IMR-90 (cell line): ENCODE measurements around the gene SPATA12. TPM values are rescaled to one million over a fixed set of nuclear protein-coding genes. Genes with fewer than 3 reads are reported as not detected.
"Not testable (repeated sequence)": the region's sequence is repeated elsewhere in the genome, so short reads cannot be mapped to it uniquely, and the experiment has no call there.

Experiments
- ATAC-seq: fragments of 200-7000 bp; cut with Tn5 transposase; 2 replicates; pipeline ENCODE4 v1.9.1; 2020; ENCODE audit warnings: low read depth, mild to moderate bottlenecking, moderate library complexity
- BruUV-seq: library from RNA; stranded (reverse); fragments of 400-500 nt; replicated peaks from 2 replicates; lab custom pipeline; 2021; lab: Mats Ljungman, UMichigan
- CTCF ChIA-PET: fragments of 300-600 bp; formaldehyde crosslinking; extraction: SDS; loops from one replicate; lab custom pipeline; 2021; ENCODE audit warnings: antibody characterized with exemption; lab: Yijun Ruan, JAX
- POLR2A ChIA-PET: fragments of 300-600 bp; sonication (Branson Sonifier 250); formaldehyde crosslinking; loops from one replicate; lab custom pipeline; 2022; ENCODE audit warnings: antibody characterized with exemption; ENCODE audit not compliant: unreplicated experiment; lab: Charles Lee
- DNase-seq: peaks from one replicate; pipeline ENCODE4 v3.0.0; 2013
- H2AFZ ChIP-seq: replicated peaks from 2 replicates; pipeline ENCODE3; 2013; ENCODE audit warnings: low read length, mild to moderate bottlenecking; ENCODE audit not compliant: poor library complexity
- H2AK5ac ChIP-seq: 2 replicates; pipeline ENCODE4 v1.6.1; 2013; ENCODE audit warnings: low read depth, low read length, inconsistent platforms
- H2AK9ac ChIP-seq: replicated peaks from 2 replicates; pipeline ENCODE3; 2013; ENCODE audit warnings: mild to moderate bottlenecking, low read depth, low read length, moderate library complexity; ENCODE audit not compliant: poor library complexity
- H2BK120ac ChIP-seq: 2 replicates; pipeline ENCODE4 v1.6.1; 2013; ENCODE audit warnings: low read depth, low read length, inconsistent platforms
- H2BK15ac ChIP-seq: 3 replicates; pipeline ENCODE4 v1.6.1; 2013; ENCODE audit warnings: low read depth, low read length, inconsistent platforms
- H2BK20ac ChIP-seq: 2 replicates; pipeline ENCODE4 v1.6.1; 2013; ENCODE audit warnings: low read depth, mild to moderate bottlenecking, inconsistent platforms, low read length, moderate library complexity
- H2BK5ac ChIP-seq: 2 replicates; pipeline ENCODE4 v1.6.1; 2013; ENCODE audit warnings: mild to moderate bottlenecking, low read depth, low read length, inconsistent platforms; ENCODE audit not compliant: poor library complexity, severe bottlenecking
- H3K14ac ChIP-seq: replicated peaks from 2 replicates; pipeline ENCODE4 v1.6.1; 2013; ENCODE audit warnings: low read depth, low read length, inconsistent platforms
- H3K18ac ChIP-seq: 2 replicates; pipeline ENCODE4 v1.6.1; 2013; ENCODE audit warnings: low read depth, low read length, control low read depth
- H3K23ac ChIP-seq: 2 replicates; pipeline ENCODE4 v1.6.1; 2013; ENCODE audit warnings: low read depth, low read length, inconsistent platforms
- H3K27ac ChIP-seq: 2 replicates; pipeline ENCODE4 v1.5.1; 2013; ENCODE audit warnings: mild to moderate bottlenecking, control low read depth, low read length; ENCODE audit not compliant: insufficient read depth
- H3K27me3 ChIP-seq: 2 replicates; pipeline ENCODE4 v1.6.1; 2013; ENCODE audit warnings: low read length; ENCODE audit not compliant: control insufficient read depth, insufficient read depth
- H3K36me3 ChIP-seq: 2 replicates; pipeline ENCODE4 v1.6.1; 2013; ENCODE audit warnings: low read length, mixed read lengths; ENCODE audit not compliant: control insufficient read depth, insufficient read depth
- H3K4ac ChIP-seq: 2 replicates; pipeline ENCODE4 v1.6.1; 2013; ENCODE audit warnings: low read depth, low read length, inconsistent platforms
- H3K4me1 ChIP-seq: 2 replicates; pipeline ENCODE4 v1.6.1; 2013; ENCODE audit warnings: low read length, mixed read lengths; ENCODE audit not compliant: control insufficient read depth, insufficient read depth
- H3K4me2 ChIP-seq: 2 replicates; pipeline ENCODE4 v1.6.1; 2013; ENCODE audit warnings: low read depth, mild to moderate bottlenecking, control low read depth, low read length, moderate library complexity
- H3K4me3 ChIP-seq: 2 replicates; pipeline ENCODE4 v1.5.1; 2013; ENCODE audit warnings: low read depth, mild to moderate bottlenecking, control low read depth, low read length, moderate library complexity; ENCODE audit not compliant: insufficient read depth
- H3K56ac ChIP-seq: 2 replicates; pipeline ENCODE4 v1.6.1; 2013; ENCODE audit warnings: low read length, inconsistent platforms; ENCODE audit not compliant: insufficient read depth; ENCODE audit errors: extremely low read depth
- H3K79me1 ChIP-seq, 2 experiments: 2 replicates each; pipeline ENCODE4 v1.6.1; 2013; ENCODE audit warnings: low read length in 2 of 2, inconsistent platforms in 1 of 2, low read depth in 1 of 2
- H3K9ac ChIP-seq: 2 replicates; pipeline ENCODE4 v1.6.1; 2013; ENCODE audit warnings: low read depth, low read length, control low read depth
- H3K9me1 ChIP-seq: 2 replicates; pipeline ENCODE4 v1.6.1; 2013; ENCODE audit warnings: low read length, inconsistent platforms; ENCODE audit not compliant: insufficient read depth
- H3K9me3 ChIP-seq: 2 replicates; pipeline ENCODE4 v1.6.1; 2013; ENCODE audit warnings: low read length; ENCODE audit not compliant: control insufficient read depth, insufficient read depth
- H4K20me1 ChIP-seq: 2 replicates; pipeline ENCODE4 v1.6.1; 2013; ENCODE audit warnings: low read length, inconsistent platforms; ENCODE audit not compliant: insufficient read depth
- H4K5ac ChIP-seq: 2 replicates; pipeline ENCODE4 v1.6.1; 2013; ENCODE audit warnings: mild to moderate bottlenecking, low read depth, low read length, control low read depth
- H4K8ac ChIP-seq, 2 experiments: 2 replicates each; pipeline ENCODE4 v1.6.1; 2013; ENCODE audit warnings: low read depth in 2 of 2, low read length in 2 of 2, control low read depth in 1 of 2, inconsistent platforms in 1 of 2
- H4K91ac ChIP-seq: 2 replicates; pipeline ENCODE4 v1.6.1; 2013; ENCODE audit warnings: low read depth, low read length, inconsistent platforms; ENCODE audit not compliant: insufficient read depth
- CHD1 ChIP-seq: IDR thresholded peaks from 2 replicates; pipeline ENCODE4 v1.6.1; 2012; ENCODE audit warnings: low read depth, low read length, improper control_type of control experiment
- POLR2A ChIP-seq: IDR thresholded peaks from 2 replicates; pipeline ENCODE4 v1.6.1; 2012; ENCODE audit warnings: mild to moderate bottlenecking, low read depth, low read length
- WGBS, 2 experiments: methylation state at CpG; one replicate each; pipeline versions ENCODE4 v1.1.5 to v1.1.7; 2013; ENCODE audit warnings: missing lambda C conversion rate in 2 of 2; ENCODE audit not compliant: insufficient read length in 1 of 2; ENCODE audit errors: extremely low coverage in 2 of 2; 5-methylcytosine and 5-hydroxymethylcytosine counted together
- dilution Hi-C: fragments of 300-500 bp; cut with HindIII; formaldehyde crosslinking; loops from one replicate; pipeline ENCODE4 v1.14.3; 2018; ENCODE audit warnings: low sequenced_read_pairs; ENCODE audit not compliant: unreplicated experiment
- in situ Hi-C: fragments of 300-500 bp; cut with MboI; formaldehyde crosslinking; loops from 3 replicates; pipeline ENCODE4 v1.14.3; 2019; ENCODE audit warnings: low sequenced_read_pairs, inconsistent platforms, mixed read lengths
- intact Hi-C: fragments of 100-400 bp; cut with micrococcal nuclease; formaldehyde crosslinking; loops from 2 replicates; pipeline ENCODE4 v1.10.0; 2022
- polyA plus RNA-seq, 3 experiments: library from polyadenylated mRNA; depleted of rRNA; stranded (reverse); fragments of >200 nt; gene quantifications; 2 replicates each; pipeline ENCODE4 v1.2.3, GENCODE V29; 2012; ENCODE audit warnings: low replicate concordance in 1 of 3
- total RNA-seq: library from RNA; depleted of rRNA; stranded (reverse); fragments of >200 nt; gene quantifications from 2 replicates; pipeline ENCODE4 v1.2.3, GENCODE V29; 2012

The SPATA12 gene
- total and polyA plus RNA-seq, 2 of the 4 experiments (the other 2 are of a cell fraction) = under 0.01 TPM; not detected in 1

- no peak for DNase-seq
- Histone ChIP-seq H4K91ac (no peak overlapping the region), H3K18ac (no peak overlapping the region), H3K23ac (no peak overlapping the region), H4K5ac (no peak overlapping the region), H3K14ac (no peak overlapping the region), H2BK20ac (no peak overlapping the region), H2BK15ac (no peak overlapping the region), H4K20me1 (no peaks in the 10 kb centered on the region), H2AK5ac (no peak overlapping the region), H3K4ac (no peak overlapping the region), H3K36me3 (no peaks in the 10 kb centered on the region), H3K9ac (no peak overlapping the region), H3K9me3 (no peaks in the 10 kb centered on the region), H3K56ac (no peak overlapping the region), H2BK120ac (no peak overlapping the region), H3K4me3 (no peak overlapping the region), H4K8ac (no peak overlapping the region), H2AK9ac (no peak overlapping the region), H3K4me1 (no peaks in the 10 kb centered on the region; the same call in 1 of the 2 replicates), H2BK5ac (no peak overlapping the region), H3K27me3 (peaks cover 23% of the 10 kb centered on the region), H3K4me2 (no peak overlapping the region), H2AFZ (no peak overlapping the region), H3K79me1 (no peaks in the 10 kb centered on the region), H3K27ac (no peak overlapping the region), H3K9me1 (0 out of 2 replicates have a peak, but pooled peaks cover 4% of the 10 kb centered on the region)
- BruUV-seq = no TSS peak
- ChIA-PET POLR2A (no interaction called here), CTCF (no interaction called here)
- dilution Hi-C loops (no loop called here), in situ Hi-C loops (no loop called here), intact Hi-C loops (no loop called here)
- ATAC-seq = no peak
- no CpG with 5 or more reads among the region's 6 CpGs for WGBS, 2 experiments
- TF ChIP-seq CHD1 (no peak), POLR2A (no peak)
Observed at GRCh38 chr3:57082481-57082880, 22.0 kb downstream of the SPATA12 start.

GRCh38 chr3:57083266-57083995, 23.0 kb downstream of the SPATA12 start:
- DNase-seq, H4K5ac ChIP-seq, H4K8ac ChIP-seq, H2AK9ac ChIP-seq, H3K4me2 ChIP-seq, H3K9me1 ChIP-seq, H3K14ac ChIP-seq, H3K56ac ChIP-seq, intact Hi-C loops, H2BK120ac ChIP-seq, H3K4me3 ChIP-seq, H3K18ac ChIP-seq, H3K36me3 ChIP-seq, H4K20me1 ChIP-seq, H4K91ac ChIP-seq, H3K27ac ChIP-seq, H3K23ac ChIP-seq, H3K9ac ChIP-seq, BruUV-seq, H3K4me1 ChIP-seq, H3K9me3 ChIP-seq, H3K4ac ChIP-seq, H2AK5ac ChIP-seq, H2BK5ac ChIP-seq, H2BK20ac ChIP-seq, H2BK15ac ChIP-seq, H3K79me1 ChIP-seq, ATAC-seq, dilution Hi-C loops, H2AFZ ChIP-seq, in situ Hi-C loops, CTCF ChIA-PET: not testable (repeated sequence)
- POLR2A ChIA-PET = interaction anchor here (0.5 to 0.7 kb wide), 2 partner anchors 8 to 52 kb away, joined by 4 to 7 read pairs; no protein-coding TSS in a partner anchor
- 87% methylated on average over 6 of the region's 16 CpGs; no CpG with 5 or more reads in 1 of the 2 experiments for WGBS, 2 experiments
- H3K27me3 ChIP-seq = peaks cover 15% of the 10 kb centered on the region
